Right atrium auricular region (tissue), 2 donors: Measurements from ENCODE around the gene SLIT1. TPM values are rescaled to one million over a fixed set of nuclear protein-coding genes. Genes with fewer than 3 reads are reported as not detected.
A peak's percentile ranks its signal among the peaks of the same experiment; 100 is the strongest.

ENCODE experiments used
- DNase-seq: peaks from one replicate; pipeline ENCODE4 v3.0.0-alpha.2; 2019; ENCODE audit warnings: low spot score
- H3K27ac ChIP-seq, 2 donors: fragments of 200-600 bp; sonication (generic); 1 replicate in 1 of 2; 2 replicates in 1 of 2; pipeline ENCODE4 v1.5.1; 2016 to 2019
- H3K27me3 ChIP-seq, 2 donors: fragments of 200-600 bp; sonication (generic); one replicate each; pipeline versions ENCODE4 v1.5.1 to v1.6.0; 2017 to 2019
- H3K36me3 ChIP-seq: fragments of 200-600 bp; sonication (generic); one replicate; pipeline ENCODE4 v1.5.1; 2016
- H3K4me1 ChIP-seq, 2 donors: fragments of 200-600 bp; sonication (generic); one replicate each; pipeline versions ENCODE4 v1.5.1 to v1.6.0; 2017 to 2019
- H3K4me3 ChIP-seq, 2 donors: fragments of 200-600 bp; sonication (generic); 1 replicate in 1 of 2; 2 replicates in 1 of 2; pipeline ENCODE4 v1.5.1; 2017 to 2019; ENCODE audit warnings: mild to moderate bottlenecking in 1 of 2, moderate library complexity in 1 of 2
- H3K9me3 ChIP-seq, 2 donors: fragments of 200-600 bp; sonication (generic); one replicate each; pipeline ENCODE4 v1.5.1; 2019
- CTCF ChIP-seq, 2 donors: fragments of 200-600 bp; sonication (generic); IDR thresholded peaks; one replicate each; pipeline ENCODE4 v1.5.1; 2019; ENCODE audit warnings: antibody characterized with exemption in 2 of 2
- total RNA-seq, 2 donors: library from RNA; depleted of rRNA; stranded (reverse); fragments of >200 nt; gene quantifications; one replicate each; pipeline ENCODE4 v1.1.0, GENCODE V29; 2016

SLIT1 gene
- total RNA-seq, 2 donors from 2014 or later: not detected

- Histone ChIP-seq H3K9me3 (no peaks in the 10 kb centered on the region), H3K27me3 (no peaks in the 10 kb centered on the region), H3K4me3 (no peak overlapping the region), H3K4me1 (no peaks in the 10 kb centered on the region), H3K27ac (no peak overlapping the region), H3K36me3 (no peaks in the 10 kb centered on the region)
- no peak for TF ChIP-seq CTCF (IDR thresholded peaks at IDR 0.05)
- DNase-seq: no peak
Observed at GRCh38 chr10:97119058-97119745, 66.6 kb downstream of the SLIT1 start.

GRCh38 chr10:97117372-97117771, 68.4 kb downstream of the SLIT1 start:
- no peaks in the 10 kb centered on the region for H3K4me1 ChIP-seq
- no peak for DNase-seq
- H3K27me3 ChIP-seq: no peaks in the 10 kb centered on the region
- no peak overlapping the region for H3K4me3 ChIP-seq
- no peak overlapping the region for H3K27ac ChIP-seq
- H3K36me3 ChIP-seq: no peaks in the 10 kb centered on the region
- H3K9me3 ChIP-seq: no peaks in the 10 kb centered on the region
- TF ChIP-seq CTCF (IDR thresholded peaks at IDR 0.05): peak; percentile 11 to 62

- Histone ChIP-seq H3K4me3 (no peak overlapping the region), H3K9me3 (no peaks in the 10 kb centered on the region), H3K36me3 (no peaks in the 10 kb centered on the region), H3K4me1 (no peaks in the 10 kb centered on the region), H3K27ac (no peak overlapping the region), H3K27me3 (no peaks in the 10 kb centered on the region)
- DNase-seq: no peak
- TF ChIP-seq CTCF (IDR thresholded peaks at IDR 0.05): no peak
Observed at GRCh38 chr10:97116462-97117162, 69.1 kb downstream of the SLIT1 start.

- Histone ChIP-seq H3K4me1 (no peaks in the 10 kb centered on the region), H3K4me3 (no peak overlapping the region), H3K27ac (no peak overlapping the region), H3K36me3 (no peaks in the 10 kb centered on the region), H3K9me3 (no peaks in the 10 kb centered on the region), H3K27me3 (no peaks in the 10 kb centered on the region)
- no peak for TF ChIP-seq CTCF (IDR thresholded peaks at IDR 0.05)
- no peak for DNase-seq
Observed at GRCh38 chr10:97115846-97116245, 69.9 kb downstream of the SLIT1 start.

- Histone ChIP-seq H3K27me3 (no peaks in the 10 kb centered on the region), H3K4me3 (no peak overlapping the region), H3K9me3 (no peaks in the 10 kb centered on the region), H3K4me1 (no peaks in the 10 kb centered on the region), H3K36me3 (no peaks in the 10 kb centered on the region), H3K27ac (no peak overlapping the region)
- TF ChIP-seq CTCF (IDR thresholded peaks at IDR 0.05): no peak
- DNase-seq: no peak
Observed at GRCh38 chr10:97111615-97112014, 74.1 kb downstream of the SLIT1 start.
